Urothelium cell line (cell line): ENCODE data around the gene FGD5.
A peak's percentile ranks its signal among the peaks of the same experiment; 100 is the strongest.

Source experiments
- DNase-seq: peaks from one replicate; pipeline ENCODE4 v3.0.0; 2011; ENCODE audit warnings: low spot score, mixed read lengths
- FAIRE-seq: peaks from 2 replicates; lab custom pipeline; 2011; peaks lifted over from hg19 to GRCh38; lab: Jason Lieb, UNC

FGD5 gene

GRCh38 chr3:14786369-14786768, 32.4 kb upstream of the FGD5 start:
- FAIRE-seq (no peak), DNase-seq (no peak)

GRCh38 chr3:14787630-14788029, 31.1 kb upstream of the FGD5 start:
- DNase-seq (no peak), FAIRE-seq (no peak)

GRCh38 chr3:14788644-14789043, 30.1 kb upstream of the FGD5 start:
- DNase-seq (no peak), FAIRE-seq (no peak)

- DNase-seq (no peak), FAIRE-seq (no peak)
These were observed 29.5 kb upstream of the FGD5 start for GRCh38 chr3:14789221-14789620.

- FAIRE-seq (no peak), DNase-seq (no peak)
These were observed 29.0 kb upstream of the FGD5 start for GRCh38 chr3:14789640-14790285.

GRCh38 chr3:14791343-14791945, 27.3 kb upstream of the FGD5 start:
- peak; percentile 72 for FAIRE-seq
- DNase-seq: peak; percentile 81

- FAIRE-seq: no peak
- no peak for DNase-seq
These were observed 26.1 kb upstream of the FGD5 start for GRCh38 chr3:14792691-14793121.

- FAIRE-seq (no peak), DNase-seq (no peak)
These were observed 25.5 kb upstream of the FGD5 start for GRCh38 chr3:14793126-14793857.

GRCh38 chr3:14793858-14794234, 24.9 kb upstream of the FGD5 start:
- no peak for DNase-seq
- no peak for FAIRE-seq

- FAIRE-seq (no peak), DNase-seq (no peak)
These were observed 24.3 kb upstream of the FGD5 start for GRCh38 chr3:14794435-14794834.

GRCh38 chr3:14795996-14796395, 22.8 kb upstream of the FGD5 start:
- FAIRE-seq (no peak), DNase-seq (no peak)

- DNase-seq (no peak), FAIRE-seq (no peak)
These were observed 22.2 kb upstream of the FGD5 start for GRCh38 chr3:14796403-14797077.

GRCh38 chr3:14797731-14798130, 21.0 kb upstream of the FGD5 start:
- FAIRE-seq (no peak), DNase-seq (no peak)

- no peak for DNase-seq
- no peak for FAIRE-seq
These were observed 20.5 kb upstream of the FGD5 start for GRCh38 chr3:14798231-14798630.

- FAIRE-seq (no peak), DNase-seq (no peak)
These were observed 19.6 kb upstream of the FGD5 start for GRCh38 chr3:14799146-14799545.

GRCh38 chr3:14801031-14801430, 17.7 kb upstream of the FGD5 start:
- DNase-seq (no peak), FAIRE-seq (no peak)

GRCh38 chr3:14801668-14802380, 16.9 kb upstream of the FGD5 start:
- no peak for FAIRE-seq
- DNase-seq: no peak

- no peak for FAIRE-seq
- DNase-seq: no peak
These were observed 16.4 kb upstream of the FGD5 start for GRCh38 chr3:14802381-14802731.

- DNase-seq: peak; percentile 66
These were observed 15.4 kb upstream of the FGD5 start for GRCh38 chr3:14803101-14803980.

More at GRCh38 chr3:14803101-14803980, 15.4 kb upstream of the FGD5 start:
- FAIRE-seq: peak; percentile 62
